Psoas muscle (tissue), 8 donors: ENCODE data around the gene DIO3. TPM values are rescaled to one million over a fixed set of nuclear protein-coding genes. Genes with fewer than 3 reads are reported as not detected.

Experiments used
- ATAC-seq, 4 donors: fragments of 200-7000 bp; cut with Tn5 transposase; one replicate each; pipeline ENCODE4 v1.9.1; 2020; ENCODE audit warnings: moderate library complexity in 3 of 4, mild to moderate bottlenecking in 2 of 4
- DNase-seq, 2 donors: peaks; one replicate each; pipeline ENCODE4 v3.0.0-alpha.2; 2020
- H3K27ac ChIP-seq: fragments of 200-600 bp; one replicate; pipeline ENCODE4 v1.8.0; 2022
- H3K27me3 ChIP-seq, 3 donors: fragments of 200-600 bp in 1 of 3; one replicate each; pipeline versions ENCODE4 v1.6.1 to v1.8.0; 2013 to 2022; ENCODE audit warnings: low read length in 2 of 3, mild to moderate bottlenecking in 2 of 3, moderate library complexity in 1 of 3; ENCODE audit not compliant: insufficient read depth in 3 of 3
- H3K36me3 ChIP-seq, 2 donors: fragments of 200-600 bp in 1 of 2; one replicate each; pipeline versions ENCODE4 v1.6.1 to v1.8.0; 2013 to 2022; ENCODE audit warnings: low read depth in 1 of 2, mild to moderate bottlenecking in 1 of 2, moderate library complexity in 1 of 2; ENCODE audit not compliant: insufficient read depth in 1 of 2
- H3K4me1 ChIP-seq: fragments of 200-600 bp; one replicate; pipeline ENCODE4 v1.8.0; 2022
- H3K4me3 ChIP-seq: fragments of 200-600 bp; one replicate; pipeline ENCODE4 v1.8.0; 2022; ENCODE audit warnings: mild to moderate bottlenecking
- H3K9me3 ChIP-seq: fragments of 200-600 bp; one replicate; pipeline ENCODE4 v1.8.0; 2022
- WGBS, 3 donors: extraction: QIAGEN DNeasy Blood & Tissue Kit; methylation state at CpG; one replicate each; pipeline versions ENCODE4 v1.1.6 to v1.1.7; 2013; 5-methylcytosine and 5-hydroxymethylcytosine counted together
- intact Hi-C, 2 donors: fragments of 100-400 bp; cut with DNase I; formaldehyde crosslinking; loops; one replicate each; pipeline versions ENCODE4 v1.11.0 to v1.14.2; 2022
- polyA plus RNA-seq, 3 donors: library from polyadenylated mRNA; stranded (reverse); fragments of 200-250 nt; gene quantifications; one replicate each; pipeline ENCODE4 v1.2.3, GENCODE V29; 2013
- total RNA-seq, 4 donors: library from RNA; stranded (reverse); fragmentation: NEBNext Ultra II Directional in 2 of 4; extraction: Animal tissue kit (Norgen Biotek cat#: 25700) in 2 of 4; gene quantifications; one replicate each; pipeline versions ENCODE4 v1.2.1 to v1.2.4, GENCODE V29; 2021 to 2023
- TF ChIP-seq, protein P1 (sequence below): fragments of 200-600 bp; IDR thresholded peaks from one replicate; pipeline ENCODE4 v1.8.0; 2022; ENCODE audit warnings: antibody characterized with exemption
- donor health status: healthy with polysubstance abuse.
- donor health status: DM: no; HTN: no; CAD: no; lungs with moderate emphysema.
- donor health status: Bipolar disorder and iron deficiency.
- donor health status: healthy.
- donor health status: DM: yes; HTN: yes; CAD: no.
- donor health status: DM: no; HTN: no; CAD: no.
- donor health status: DM: no; HTN: no; CAD: no.
- donor health status: DM: yes; HTN: yes; CAD: no.

The DIO3 gene
- total and polyA plus RNA-seq, 7 donors = 0.30 to 1.3 (median 0.84) TPM

DNA sequence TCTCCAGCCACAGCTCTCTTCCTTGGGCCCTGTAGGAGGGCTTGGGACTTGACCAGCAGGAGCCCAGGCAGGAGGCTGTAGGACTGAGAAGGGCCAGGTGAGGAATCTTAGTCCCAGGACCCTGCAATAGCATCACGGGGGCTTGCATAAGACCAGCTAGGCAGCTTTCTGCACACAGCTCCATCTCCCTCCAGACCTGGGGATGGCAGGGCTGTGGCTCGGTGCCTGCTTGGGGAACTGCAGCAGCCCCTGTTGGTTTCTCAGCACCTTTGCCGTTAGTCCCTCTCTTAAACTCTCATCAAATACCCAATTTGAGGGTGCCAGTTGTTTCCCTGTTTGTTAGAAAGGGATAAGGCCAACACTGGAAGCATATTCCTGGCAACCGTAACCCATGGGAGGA lies 14.3 kb downstream of the DIO3 start:
- H3K4me3 ChIP-seq = no peak overlapping the region
- no peaks in the 10 kb centered on the region for H3K4me1 ChIP-seq
- no peak overlapping the region for H3K27ac ChIP-seq
- no peaks in the 10 kb centered on the region for H3K9me3 ChIP-seq
- intact Hi-C loops = no loop called here
- 72 to 82% (median 74%) methylated on average over 4 of the region's 4 CpGs for WGBS, 3 donors
- DNase-seq = no peak
- peaks cover 0 to 11% (median 0%) of the 10 kb centered on the region in 3 donors for H3K27me3 ChIP-seq
- TF ChIP-seq, protein P1, sequence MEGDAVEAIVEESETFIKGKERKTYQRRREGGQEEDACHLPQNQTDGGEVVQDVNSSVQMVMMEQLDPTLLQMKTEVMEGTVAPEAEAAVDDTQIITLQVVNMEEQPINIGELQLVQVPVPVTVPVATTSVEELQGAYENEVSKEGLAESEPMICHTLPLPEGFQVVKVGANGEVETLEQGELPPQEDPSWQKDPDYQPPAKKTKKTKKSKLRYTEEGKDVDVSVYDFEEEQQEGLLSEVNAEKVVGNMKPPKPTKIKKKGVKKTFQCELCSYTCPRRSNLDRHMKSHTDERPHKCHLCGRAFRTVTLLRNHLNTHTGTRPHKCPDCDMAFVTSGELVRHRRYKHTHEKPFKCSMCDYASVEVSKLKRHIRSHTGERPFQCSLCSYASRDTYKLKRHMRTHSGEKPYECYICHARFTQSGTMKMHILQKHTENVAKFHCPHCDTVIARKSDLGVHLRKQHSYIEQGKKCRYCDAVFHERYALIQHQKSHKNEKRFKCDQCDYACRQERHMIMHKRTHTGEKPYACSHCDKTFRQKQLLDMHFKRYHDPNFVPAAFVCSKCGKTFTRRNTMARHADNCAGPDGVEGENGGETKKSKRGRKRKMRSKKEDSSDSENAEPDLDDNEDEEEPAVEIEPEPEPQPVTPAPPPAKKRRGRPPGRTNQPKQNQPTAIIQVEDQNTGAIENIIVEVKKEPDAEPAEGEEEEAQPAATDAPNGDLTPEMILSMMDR = no peak
- no peak for ATAC-seq
- no peaks in the 10 kb centered on the region for H3K36me3 ChIP-seq

DNA sequence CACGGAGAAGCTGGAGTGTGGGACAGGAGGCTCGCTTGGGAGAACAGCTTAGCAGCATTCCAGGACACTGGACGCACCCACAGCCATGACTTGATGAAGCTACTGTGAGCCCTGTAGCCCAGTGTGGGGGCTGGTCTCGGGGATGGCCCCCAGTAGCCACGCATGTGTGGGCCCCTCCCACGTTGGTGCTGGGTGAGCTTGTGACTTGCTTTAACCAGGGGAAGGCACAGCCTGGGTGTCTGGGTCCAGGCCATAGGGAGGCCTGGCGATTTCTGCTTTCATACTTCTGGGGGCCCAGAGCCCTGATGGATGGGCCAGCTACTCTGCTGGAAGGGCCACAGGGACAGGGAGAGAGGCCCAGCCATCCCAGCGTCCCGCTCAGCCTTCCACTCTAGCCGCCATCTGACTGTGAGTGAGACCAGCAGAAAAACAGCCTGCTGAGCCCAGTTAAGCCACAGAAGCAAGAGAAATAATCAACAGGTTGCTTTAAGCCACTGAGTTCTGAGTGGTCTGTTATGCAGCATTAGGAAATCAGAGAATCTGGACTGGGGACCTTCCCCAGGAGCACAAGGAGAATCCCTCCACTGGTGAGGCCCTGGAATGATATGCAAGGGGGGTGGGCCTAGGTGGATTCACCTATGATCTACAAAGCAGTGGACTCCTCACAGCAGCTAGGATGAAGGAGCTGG lies 16.1 kb downstream of the DIO3 start:
- intact Hi-C loops = no loop called here
- H3K4me1 ChIP-seq = no peaks in the 10 kb centered on the region
- DNase-seq = no peak
- H3K27ac ChIP-seq = no peak overlapping the region
- TF ChIP-seq, protein P1 = no peak
- H3K4me3 ChIP-seq = no peak overlapping the region
- WGBS, 3 donors = 86 to 88% (median 87%) methylated on average over 10 of the region's 10 CpGs
- ATAC-seq = no peak
- H3K9me3 ChIP-seq = no peaks in the 10 kb centered on the region
- H3K27me3 ChIP-seq = peaks cover 0 to 8% (median 0%) of the 10 kb centered on the region in 3 donors
- no peaks in the 10 kb centered on the region for H3K36me3 ChIP-seq

DNA sequence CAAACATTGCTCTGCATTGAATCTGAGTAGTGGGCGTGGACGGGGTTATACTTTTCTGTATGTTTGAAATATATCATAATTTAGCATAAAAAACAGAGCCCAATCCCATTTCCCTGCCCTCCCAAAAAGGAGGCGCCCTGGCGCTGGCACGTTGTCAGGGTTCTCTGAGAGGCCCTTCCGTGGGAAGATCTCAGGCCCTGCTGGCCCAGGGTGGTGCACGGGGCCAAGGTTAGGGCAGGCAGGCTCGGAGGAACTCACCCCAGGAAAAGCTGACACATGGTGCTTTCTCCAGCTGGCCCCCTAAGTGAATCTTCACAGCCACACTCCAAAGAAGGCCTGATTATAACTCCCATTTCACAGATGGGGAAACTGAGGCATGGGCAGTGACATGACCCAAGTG lies 17.2 kb downstream of the DIO3 start:
- WGBS, 3 donors = 78 to 85% (median 81%) methylated on average over 8 of the region's 8 CpGs
- DNase-seq (peak in 1 of 2 donors; percentile 28), ATAC-seq (no peak)
- intact Hi-C loops = no loop called here
- H3K27ac ChIP-seq = no peak overlapping the region
- H3K9me3 ChIP-seq = no peaks in the 10 kb centered on the region
- H3K27me3 ChIP-seq = peaks cover 0 to 8% (median under 1%) of the 10 kb centered on the region in 3 donors
- no peaks in the 10 kb centered on the region for H3K4me1 ChIP-seq
- TF ChIP-seq, protein P1 = no peak
- H3K36me3 ChIP-seq = no peaks in the 10 kb centered on the region
- no peak overlapping the region for H3K4me3 ChIP-seq

DNA sequence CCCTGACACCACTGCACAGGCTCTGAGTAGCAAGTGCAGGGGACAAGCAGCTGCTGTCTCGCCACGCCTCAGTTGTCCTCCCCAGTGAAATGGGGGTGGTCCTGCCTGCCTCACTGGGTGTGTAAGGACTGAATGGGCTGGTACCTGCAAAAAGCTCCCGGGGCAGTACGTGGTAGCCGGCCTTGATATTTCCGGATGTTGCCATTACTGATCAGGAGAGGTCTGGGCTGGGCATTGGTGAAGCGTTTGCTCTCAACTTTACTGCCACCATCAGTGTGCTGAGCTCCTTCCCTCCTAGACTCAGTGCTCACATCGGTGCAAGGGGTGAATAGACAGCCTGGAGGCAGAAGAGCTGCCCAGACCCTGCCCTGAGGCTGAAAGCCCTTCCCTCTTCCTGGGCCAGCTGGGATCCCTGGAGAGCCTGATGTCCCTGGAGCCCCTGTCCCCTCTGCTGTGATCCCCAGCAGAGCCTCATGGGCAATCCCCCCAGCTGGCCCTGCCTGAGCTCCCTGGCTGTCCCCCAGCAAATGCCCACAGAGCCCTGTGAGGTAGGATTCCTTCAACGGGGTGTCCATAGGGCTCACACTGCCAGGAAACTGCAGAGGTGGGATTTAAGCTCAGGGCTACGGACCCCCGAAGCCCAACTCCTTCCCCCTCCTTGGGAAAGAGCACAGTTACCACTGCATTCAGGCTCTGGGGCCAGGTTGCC lies 18.2 kb downstream of the DIO3 start:
- no peak overlapping the region for H3K27ac ChIP-seq
- H3K27me3 ChIP-seq = peaks cover 0 to 11% (median 4%) of the 10 kb centered on the region in 3 donors
- intact Hi-C loops = no loop called here
- WGBS, 3 donors = 80 to 87% (median 87%) methylated on average over 11 of the region's 11 CpGs
- ATAC-seq = no peak
- peak in 1 of 2 donors; percentile 24 for DNase-seq
- no peak overlapping the region for H3K4me3 ChIP-seq
- TF ChIP-seq, protein P1 = no peak
- H3K4me1 ChIP-seq = no peaks in the 10 kb centered on the region
- H3K9me3 ChIP-seq = no peaks in the 10 kb centered on the region
- H3K36me3 ChIP-seq = no peaks in the 10 kb centered on the region
